Epithelial cell of proximal tubule (primary cell): ENCODE data around the gene MAP4K2. TPM values are rescaled to one million over a fixed set of nuclear protein-coding genes. Genes with fewer than 3 reads are reported as not detected.

Experiments
- DNase-seq: peaks from one replicate; pipeline ENCODE4 v3.0.0-alpha.2; 2011; ENCODE audit warnings: low read depth
- H3K4me3 ChIP-seq: 2 replicates; pipeline ENCODE4 v1.5.1; 2011; ENCODE audit warnings: low read depth, mild to moderate bottlenecking, low read length
- CTCF ChIP-seq: conservative IDR thresholded peaks from 2 replicates; pipeline ENCODE4 v1.5.1; 2012; ENCODE audit warnings: low read depth, mild to moderate bottlenecking, low read length
- total RNA-seq: library from RNA; depleted of rRNA; stranded (reverse); fragments of >200 nt; gene quantifications from 2 replicates; pipeline ENCODE4 v1.2.3, GENCODE V29; 2015

The MAP4K2 gene
- total RNA-seq, 1 donor from 2014 or later: 52.4 TPM

GRCh38 chr11:64755681-64756361 is 47.2 kb downstream of the MAP4K2 start:
- no peak overlapping the region for H3K4me3 ChIP-seq
- DNase-seq: no peak
- no peak for TF ChIP-seq CTCF

GRCh38 chr11:64754919-64755662 is 47.9 kb downstream of the MAP4K2 start:
- H3K4me3 ChIP-seq: no peak overlapping the region
- no peak for TF ChIP-seq CTCF
- no peak for DNase-seq

DNA sequence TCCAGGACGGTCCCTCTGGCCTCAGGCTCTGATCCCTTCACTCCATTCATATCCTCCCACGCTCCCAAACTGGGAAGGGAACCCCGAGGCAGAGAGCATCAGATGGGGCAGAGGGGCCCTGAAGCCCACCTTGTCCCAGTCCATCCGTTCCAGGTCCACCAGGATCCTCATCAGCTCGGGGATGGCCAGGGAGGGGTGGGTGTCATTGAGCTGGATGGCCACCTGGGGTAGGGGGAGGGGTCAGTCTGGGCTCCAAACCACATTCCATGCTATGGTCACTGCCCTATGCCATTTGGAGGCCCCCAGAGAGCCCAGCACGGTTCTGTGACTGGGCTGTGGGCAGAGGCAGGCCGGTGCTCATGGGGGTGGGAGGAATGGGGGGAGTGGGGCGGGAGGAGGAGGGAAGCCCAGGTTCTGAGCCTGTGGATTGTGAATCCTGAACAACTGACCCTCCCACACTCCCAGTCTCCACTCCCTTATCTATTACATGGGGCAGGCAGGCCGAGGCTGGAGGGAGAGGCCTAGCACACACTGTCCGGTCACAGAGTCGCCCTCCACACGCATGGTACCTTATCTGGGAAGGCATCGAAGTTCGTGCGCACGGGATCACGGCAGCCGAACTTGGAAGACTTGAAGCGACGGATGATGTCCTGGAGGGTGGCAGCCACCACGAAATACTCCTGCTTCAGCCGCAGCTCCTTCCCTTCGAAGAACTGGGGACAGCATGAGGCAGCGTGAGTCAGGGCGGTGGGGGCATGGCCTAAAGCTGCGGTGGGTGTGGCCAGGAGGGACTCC is 48.7 kb downstream of the MAP4K2 start:
- TF ChIP-seq CTCF: no peak
- DNase-seq: no peak
- H3K4me3 ChIP-seq: no peak overlapping the region

DNA sequence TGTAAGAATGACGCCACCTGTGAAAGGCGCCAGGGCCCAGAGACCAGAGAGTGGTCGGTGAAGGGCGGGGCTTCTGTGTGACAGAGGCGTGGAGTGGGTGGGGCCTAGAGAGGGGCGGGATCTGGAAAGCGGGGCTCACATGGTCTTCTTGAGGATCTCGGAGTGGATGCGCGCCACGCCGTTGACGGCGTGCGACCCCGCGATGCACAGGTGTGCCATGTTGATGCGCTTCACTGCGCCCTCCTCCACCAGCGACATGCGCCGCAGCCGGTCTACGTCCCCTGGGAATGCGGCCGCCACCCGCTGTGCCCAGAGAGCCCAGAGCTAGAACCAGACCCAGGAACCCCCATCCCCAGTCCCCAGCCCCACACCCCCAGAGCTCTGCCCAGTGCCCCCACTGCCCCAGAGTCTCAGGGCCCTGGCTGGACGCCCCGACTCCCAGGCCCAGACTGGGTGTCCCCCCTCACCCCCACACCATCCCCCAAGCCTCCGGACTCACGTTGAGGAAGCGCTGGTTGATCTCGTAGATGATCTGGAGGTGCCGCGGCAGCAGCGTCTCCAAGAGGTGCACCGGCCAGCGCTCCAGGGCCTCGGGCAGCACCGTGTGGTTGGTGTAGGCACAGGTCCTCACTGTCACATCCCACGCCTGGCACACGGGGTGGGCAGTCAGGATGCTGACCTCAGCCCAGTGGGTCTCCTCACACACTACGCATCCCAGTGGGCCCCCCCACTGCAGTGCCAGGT is 49.5 kb downstream of the MAP4K2 start:
- DNase-seq: no peak
- TF ChIP-seq CTCF: no peak

DNA sequence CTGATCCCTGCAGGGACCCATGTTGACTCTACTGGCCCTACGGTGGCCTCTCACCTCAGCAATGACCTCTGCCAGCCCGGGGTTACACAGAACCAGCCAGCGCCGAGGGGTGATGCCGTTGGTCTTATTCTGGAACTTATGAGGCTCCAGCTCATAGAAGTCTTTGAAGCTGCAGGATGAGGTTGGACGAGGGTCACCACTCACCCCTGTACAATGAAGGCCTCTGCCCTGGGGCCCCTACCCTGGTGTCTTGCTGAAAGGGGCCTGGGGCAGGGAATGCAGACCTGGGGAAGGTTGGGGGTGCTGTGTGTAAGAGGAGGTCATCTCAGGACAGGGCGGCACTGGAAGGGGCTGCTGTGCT is 50.0 kb downstream of the MAP4K2 start:
- TF ChIP-seq CTCF: no peak
- no peak for DNase-seq
- H3K4me3 ChIP-seq: no peak overlapping the region

More for the DNA sequence above, 49.5 kb downstream of the MAP4K2 start:
- H3K4me3 ChIP-seq: no peak overlapping the region

- no peak for DNase-seq
- no peak overlapping the region for H3K4me3 ChIP-seq
- TF ChIP-seq CTCF: no peak
These were observed 50.6 kb downstream of the MAP4K2 start for GRCh38 chr11:64752175-64752970.
